GM12865 (cell line): ENCODE measurements around the gene PRR35.

Experiments used
- DNase-seq: peaks from one replicate; pipeline ENCODE4 v3.0.0; 2010; ENCODE audit warnings: low read depth
- H3K4me3 ChIP-seq: 2 replicates; pipeline ENCODE4 v1.5.1; 2011; ENCODE audit warnings: mild to moderate bottlenecking, low read depth, low read length, control low read depth
- CTCF ChIP-seq: IDR thresholded peaks from 2 replicates; pipeline ENCODE4 v1.5.1; 2011; ENCODE audit warnings: low read length, control low read depth, low read depth, inconsistent platforms; ENCODE audit not compliant: insufficient read depth; ENCODE audit errors: missing control alignments

Gene PRR35

GRCh38 chr16:519425-519824 lies 40.8 kb upstream of the PRR35 start:
- DNase-seq: no peak
- no peak for TF ChIP-seq CTCF
- H3K4me3 ChIP-seq: no peak overlapping the region

DNA sequence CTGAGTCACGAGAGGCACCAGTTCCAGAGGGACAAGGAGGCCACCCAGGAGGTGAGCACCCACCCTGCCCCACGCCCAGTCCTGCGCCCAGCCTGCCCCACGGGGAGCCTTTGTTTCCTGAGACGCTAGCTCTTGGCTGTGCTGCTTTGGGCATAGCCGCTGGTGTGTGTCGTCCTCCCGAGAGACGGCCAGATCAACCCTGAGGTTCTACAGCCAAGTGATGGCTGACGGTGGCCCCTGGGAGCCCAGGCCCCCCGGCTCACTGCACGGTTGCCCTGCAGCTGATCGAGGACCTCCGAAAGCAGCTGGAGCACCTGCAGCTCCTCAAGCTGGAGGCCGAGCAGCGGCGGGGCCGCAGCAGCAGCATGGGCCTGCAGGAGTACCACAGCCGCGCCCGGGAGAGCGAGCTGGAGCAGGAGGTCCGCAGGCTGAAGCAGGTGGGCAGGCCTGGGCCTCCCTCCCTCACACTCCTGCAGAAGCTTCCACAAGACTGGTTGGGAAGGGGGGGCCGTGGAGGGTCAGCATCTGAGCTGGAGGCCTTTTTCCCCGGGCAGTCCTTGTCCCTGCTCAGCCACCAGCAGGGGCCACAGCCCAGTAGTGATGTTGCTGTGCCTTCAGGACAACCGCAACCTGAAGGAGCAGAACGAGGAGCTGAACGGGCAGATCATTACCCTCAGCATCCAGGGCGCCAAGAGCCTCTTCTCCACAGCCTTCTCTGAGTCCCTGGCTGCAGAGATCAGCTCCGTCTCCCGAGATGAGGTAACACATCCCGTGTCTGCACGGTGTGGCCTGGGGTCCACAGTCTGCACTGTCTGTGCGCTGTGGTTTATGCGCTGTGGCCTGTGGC lies 40.1 kb upstream of the PRR35 start:
- no peak for TF ChIP-seq CTCF
- no peak overlapping the region for H3K4me3 ChIP-seq
- no peak for DNase-seq

GRCh38 chr16:520847-521246 lies 39.3 kb upstream of the PRR35 start:
- no peak for TF ChIP-seq CTCF
- H3K4me3 ChIP-seq: no peak overlapping the region
- DNase-seq: no peak

GRCh38 chr16:521381-522210 lies 38.6 kb upstream of the PRR35 start:
- DNase-seq: no peak
- no peak for TF ChIP-seq CTCF
- H3K4me3 ChIP-seq: no peak overlapping the region

DNA sequence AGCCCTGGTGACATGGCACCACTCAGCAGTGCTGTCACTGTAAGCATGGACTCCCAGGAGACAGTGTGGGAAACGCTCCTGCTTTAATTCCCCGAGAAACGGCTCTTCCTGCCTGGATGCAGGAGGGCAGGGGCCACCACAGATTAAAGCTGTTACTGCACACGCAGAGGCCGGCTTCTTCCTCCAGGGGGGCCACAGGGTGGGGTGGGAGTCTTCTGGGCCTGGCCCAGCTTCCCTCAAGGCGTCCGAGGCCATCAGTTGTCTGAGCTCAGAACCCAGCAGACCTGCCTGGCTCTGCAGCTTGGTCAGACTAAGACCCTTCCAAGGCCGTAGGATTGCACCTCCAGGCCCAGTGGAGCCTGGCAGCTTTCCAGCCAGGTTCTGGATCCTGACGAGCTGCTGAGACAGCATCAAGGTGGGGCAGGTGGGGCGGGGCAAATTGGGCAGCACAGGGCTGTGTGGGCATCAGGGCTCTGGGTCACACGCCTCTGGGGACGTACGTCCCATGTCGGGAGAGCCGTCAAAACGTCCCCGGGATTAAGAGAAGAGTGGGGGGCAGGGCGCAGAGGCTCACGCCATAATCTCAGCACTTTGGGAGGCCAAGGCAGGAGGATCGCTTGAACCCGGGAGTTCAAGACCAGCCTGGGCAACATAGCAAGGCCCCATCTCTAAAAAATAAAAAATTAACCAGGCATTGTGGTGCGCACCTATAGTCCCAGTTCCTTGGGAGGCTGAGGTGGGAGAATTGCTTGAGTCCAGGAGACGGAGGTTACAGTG lies 37.7 kb upstream of the PRR35 start:
- H3K4me3 ChIP-seq: no peak overlapping the region
- TF ChIP-seq CTCF: no peak
- no peak for DNase-seq

DNA sequence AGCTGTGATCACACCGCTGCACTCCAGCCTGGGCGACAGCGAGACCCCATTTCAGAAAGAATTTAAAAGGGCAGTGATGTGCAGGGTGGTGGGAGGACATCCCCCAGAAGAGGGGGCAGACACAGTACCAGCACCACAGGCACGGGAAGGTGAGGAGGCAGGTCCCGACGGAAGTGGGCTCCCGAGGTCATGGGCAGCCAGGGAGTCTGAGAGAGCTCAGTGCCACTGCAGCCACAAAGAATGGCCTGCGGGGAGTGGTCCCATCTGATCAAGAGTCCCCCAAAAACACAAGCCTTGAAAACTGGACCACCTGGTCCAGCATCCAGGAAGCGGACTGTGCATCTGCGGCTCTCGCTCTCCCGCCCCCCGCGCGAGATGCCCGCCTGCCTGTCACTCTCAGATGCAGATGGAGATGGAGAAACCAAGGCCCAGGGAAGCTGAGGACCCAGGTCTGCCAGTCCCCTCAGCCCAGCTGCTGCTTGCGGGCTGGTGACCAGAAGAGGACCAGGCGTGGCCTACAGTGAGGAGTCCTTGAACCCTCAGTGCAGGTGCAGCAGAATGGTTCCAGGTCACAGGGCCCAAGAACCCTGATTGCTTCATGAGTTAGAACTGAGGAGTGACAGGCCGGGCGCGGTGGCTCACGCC lies 37.0 kb upstream of the PRR35 start:
- no peak for DNase-seq
- no peak for TF ChIP-seq CTCF
- no peak overlapping the region for H3K4me3 ChIP-seq
